Mesothelial cell of epicardium (in vitro differentiated cells): ENCODE results near the gene CLDN3. TPM values are rescaled to one million over a fixed set of nuclear protein-coding genes. Genes with fewer than 3 reads are reported as not detected.

Experiments used
- DNase-seq, 2 experiments: peaks; one replicate each; pipeline ENCODE4 v3.0.0; 2021; ENCODE audit warnings: low spot score in 2 of 2; ENCODE audit not compliant: unreplicated experiment in 2 of 2
- H3K27ac Mint-ChIP-seq: 2 replicates; pipeline ENCODE4 v1.8.0; 2021; ENCODE audit warnings: mixed read lengths
- H3K27me3 Mint-ChIP-seq: 2 replicates; pipeline ENCODE4 v1.8.0; 2021; ENCODE audit warnings: low read depth, mixed read lengths
- H3K36me3 Mint-ChIP-seq: 2 replicates; pipeline ENCODE4 v1.8.0; 2021; ENCODE audit warnings: mixed read lengths
- H3K4me1 Mint-ChIP-seq: 2 replicates; pipeline ENCODE4 v1.8.0; 2021; ENCODE audit warnings: mixed read lengths
- H3K4me3 Mint-ChIP-seq: 2 replicates; pipeline ENCODE4 v1.8.0; 2021; ENCODE audit warnings: mild to moderate bottlenecking, moderate library complexity, mixed read lengths
- H3K9me3 Mint-ChIP-seq: 2 replicates; pipeline ENCODE4 v1.8.0; 2021; ENCODE audit warnings: mixed read lengths
- CTCF ChIP-seq: fragments of 200-600 bp; sonication (generic); IDR thresholded peaks from one replicate; pipeline ENCODE4 v1.5.0; 2021; ENCODE audit warnings: antibody characterized with exemption; ENCODE audit not compliant: unreplicated experiment
- total RNA-seq: library from RNA; stranded (reverse); gene quantifications from 3 replicates; pipeline ENCODE4 v1.2.1, GENCODE V29; 2021

The CLDN3 gene
- 10.5 to 11.0 TPM (median 10.6 TPM) in 3 replicates for total RNA-seq

- H3K9me3 Mint-ChIP-seq, result peaks cover 5% of the 10 kb centered on the region
- peaks cover 6% of the 10 kb centered on the region for H3K4me1 Mint-ChIP-seq
- peak in 1 of 2 experiments; percentile 67 for DNase-seq
- no peaks in the 10 kb centered on the region for H3K36me3 Mint-ChIP-seq
- H3K4me3 Mint-ChIP-seq, result peak within 1 kb of the TSS; percentile 71
- H3K27ac Mint-ChIP-seq, result peak within 1 kb of the TSS; percentile 25
- no peak for TF ChIP-seq CTCF
- H3K27me3 Mint-ChIP-seq, result peaks cover 36% of the 10 kb centered on the region
Measured at GRCh38 chr7:73770002-73770859, at the start of gene CLDN3. Gene CLDN3 (minus strand): TSS chr7:73770270. CDS start chr7:73770049, 221 bp downstream.

- Mint-ChIP-seq H3K4me3 (no peak overlapping the region), H3K9me3 (peaks cover 8% of the 10 kb centered on the region), H3K4me1 (peaks cover 3% of the 10 kb centered on the region), H3K27me3 (no peaks in the 10 kb centered on the region), H3K27ac (no peak overlapping the region), H3K36me3 (peaks cover 2% of the 10 kb centered on the region)
- TF ChIP-seq CTCF, result no peak
- no peak for DNase-seq
Measured at GRCh38 chr7:73817121-73817520, 47.1 kb upstream of the CLDN3 start.

- Mint-ChIP-seq H3K4me1 (no peaks in the 10 kb centered on the region), H3K27ac (no peak overlapping the region), H3K36me3 (peaks cover 2% of the 10 kb centered on the region), H3K9me3 (peaks cover 8% of the 10 kb centered on the region), H3K27me3 (no peaks in the 10 kb centered on the region), H3K4me3 (no peak overlapping the region)
- DNase-seq, result no peak
- TF ChIP-seq CTCF, result no peak
Measured at GRCh38 chr7:73815436-73815835, 45.4 kb upstream of the CLDN3 start.

GRCh38 chr7:73812996-73813395, 42.9 kb upstream of the CLDN3 start:
- Mint-ChIP-seq H3K4me1 (peaks cover 3% of the 10 kb centered on the region), H3K36me3 (peaks cover 2% of the 10 kb centered on the region), H3K9me3 (peaks cover 8% of the 10 kb centered on the region), H3K4me3 (no peak overlapping the region), H3K27ac (no peak overlapping the region), H3K27me3 (no peaks in the 10 kb centered on the region)
- no peak for DNase-seq
- no peak for TF ChIP-seq CTCF

GRCh38 chr7:73811760-73812168, 41.7 kb upstream of the CLDN3 start:
- peak in 1 of 2 experiments; percentile 51 for DNase-seq
- H3K4me1 Mint-ChIP-seq, result peaks cover 3% of the 10 kb centered on the region
- peaks cover 8% of the 10 kb centered on the region for H3K9me3 Mint-ChIP-seq
- H3K4me3 Mint-ChIP-seq, result no peak overlapping the region
- H3K27ac Mint-ChIP-seq, result no peak overlapping the region
- H3K27me3 Mint-ChIP-seq, result no peaks in the 10 kb centered on the region
- H3K36me3 Mint-ChIP-seq, result peaks cover 2% of the 10 kb centered on the region
- TF ChIP-seq CTCF, result peak; percentile 19
